ENCODE measurements around the gene TSPAN18.
A peak's percentile ranks its signal among the peaks of the same experiment; 100 is the strongest.

Gene TSPAN18

DNA sequence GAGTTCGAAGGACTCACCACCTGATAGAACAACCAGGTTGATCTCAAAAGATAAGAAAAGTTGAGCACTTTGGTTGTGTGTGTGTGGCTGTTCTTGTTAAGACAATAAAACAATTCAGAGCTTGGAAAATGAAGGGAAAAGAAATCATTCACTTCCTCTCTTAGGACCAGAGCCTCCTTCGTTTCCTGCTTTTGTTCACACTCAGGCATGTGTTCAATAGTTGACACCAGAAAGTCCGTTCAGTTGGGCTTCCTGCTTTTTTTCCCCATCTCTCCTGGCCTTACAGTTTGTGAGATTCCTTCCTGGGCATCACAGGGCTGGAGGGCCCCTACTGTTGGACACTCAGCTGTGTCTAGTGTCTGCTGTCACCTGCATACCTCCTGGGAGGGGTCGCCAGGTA lies 48.0 kb downstream of the TSPAN18 start:
- H3K4me3 ChIP-seq (ENCODE audit: low read depth, low read length) = no peak overlapping the region
- TF ChIP-seq, protein P1, sequence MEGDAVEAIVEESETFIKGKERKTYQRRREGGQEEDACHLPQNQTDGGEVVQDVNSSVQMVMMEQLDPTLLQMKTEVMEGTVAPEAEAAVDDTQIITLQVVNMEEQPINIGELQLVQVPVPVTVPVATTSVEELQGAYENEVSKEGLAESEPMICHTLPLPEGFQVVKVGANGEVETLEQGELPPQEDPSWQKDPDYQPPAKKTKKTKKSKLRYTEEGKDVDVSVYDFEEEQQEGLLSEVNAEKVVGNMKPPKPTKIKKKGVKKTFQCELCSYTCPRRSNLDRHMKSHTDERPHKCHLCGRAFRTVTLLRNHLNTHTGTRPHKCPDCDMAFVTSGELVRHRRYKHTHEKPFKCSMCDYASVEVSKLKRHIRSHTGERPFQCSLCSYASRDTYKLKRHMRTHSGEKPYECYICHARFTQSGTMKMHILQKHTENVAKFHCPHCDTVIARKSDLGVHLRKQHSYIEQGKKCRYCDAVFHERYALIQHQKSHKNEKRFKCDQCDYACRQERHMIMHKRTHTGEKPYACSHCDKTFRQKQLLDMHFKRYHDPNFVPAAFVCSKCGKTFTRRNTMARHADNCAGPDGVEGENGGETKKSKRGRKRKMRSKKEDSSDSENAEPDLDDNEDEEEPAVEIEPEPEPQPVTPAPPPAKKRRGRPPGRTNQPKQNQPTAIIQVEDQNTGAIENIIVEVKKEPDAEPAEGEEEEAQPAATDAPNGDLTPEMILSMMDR (IDR thresholded peaks at IDR 0.05; ENCODE audit: insufficient read depth, low read depth, low read length, missing control alignments) = no peak
- no peak for DNase-seq (ENCODE audit: low read depth)

DNA sequence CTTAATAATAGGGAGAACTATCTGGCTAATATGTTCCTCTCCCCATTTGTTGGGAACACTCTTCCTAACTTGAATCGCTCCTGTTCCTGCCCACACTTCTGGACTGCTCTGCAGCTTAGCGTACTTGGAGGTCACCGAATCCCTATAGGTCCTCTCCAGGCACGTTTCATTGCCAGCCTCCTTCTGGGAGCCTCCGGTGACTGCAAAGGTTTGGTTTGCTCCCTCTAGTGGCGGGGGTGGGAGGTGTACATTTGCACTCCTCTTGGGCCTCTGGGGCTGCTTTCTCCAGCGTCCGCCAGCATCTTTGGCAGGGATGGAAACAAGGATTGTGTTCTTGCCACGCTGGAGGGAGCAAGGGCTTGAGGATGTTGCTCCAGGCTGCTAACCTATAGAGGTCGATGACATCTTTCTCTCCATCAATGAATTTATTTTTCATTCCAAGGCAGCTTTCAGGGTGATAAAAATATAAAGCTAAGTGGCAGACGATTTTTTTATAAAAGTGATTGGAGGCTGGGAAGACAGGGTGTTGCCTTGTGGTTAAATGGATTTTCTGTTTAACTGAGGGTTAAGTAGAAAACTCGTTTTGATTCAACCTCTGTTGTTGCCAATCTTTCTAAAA lies 48.7 kb downstream of the TSPAN18 start:
- peak; percentile 58 for DNase-seq (ENCODE audit: low read depth)
- H3K4me3 ChIP-seq (ENCODE audit: low read depth, low read length) = no peak overlapping the region
- TF ChIP-seq, protein P1 (IDR thresholded peaks at IDR 0.05; ENCODE audit: insufficient read depth, low read depth, low read length, missing control alignments) = peak; percentile 74

DNA sequence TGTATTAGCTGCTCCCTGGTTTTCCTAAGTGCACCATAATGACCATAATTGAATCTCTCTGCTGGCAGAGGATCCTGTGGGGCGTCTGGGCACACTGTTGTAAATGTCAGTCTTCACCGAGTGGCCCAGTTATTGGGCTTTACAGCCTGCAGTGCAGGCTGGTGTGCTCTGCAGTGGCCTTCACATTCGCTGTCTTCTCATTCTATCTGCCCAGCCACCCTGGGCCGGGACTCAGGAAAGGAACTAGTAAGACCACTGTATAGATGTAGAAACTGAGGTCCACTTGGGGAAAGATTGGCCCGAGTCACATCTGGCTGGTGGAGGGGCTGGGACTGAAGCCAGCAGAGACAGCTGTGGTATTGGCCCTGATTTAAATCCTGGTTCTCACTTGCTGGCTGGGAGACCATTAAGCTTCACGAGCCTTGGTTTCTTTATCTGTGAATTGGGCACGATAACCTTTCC lies 49.3 kb downstream of the TSPAN18 start:
- TF ChIP-seq, protein P1 (IDR thresholded peaks at IDR 0.05; ENCODE audit: insufficient read depth, low read depth, low read length, missing control alignments) = no peak
- no peak overlapping the region for H3K4me3 ChIP-seq (ENCODE audit: low read depth, low read length)
- no peak for DNase-seq (ENCODE audit: low read depth)

DNA sequence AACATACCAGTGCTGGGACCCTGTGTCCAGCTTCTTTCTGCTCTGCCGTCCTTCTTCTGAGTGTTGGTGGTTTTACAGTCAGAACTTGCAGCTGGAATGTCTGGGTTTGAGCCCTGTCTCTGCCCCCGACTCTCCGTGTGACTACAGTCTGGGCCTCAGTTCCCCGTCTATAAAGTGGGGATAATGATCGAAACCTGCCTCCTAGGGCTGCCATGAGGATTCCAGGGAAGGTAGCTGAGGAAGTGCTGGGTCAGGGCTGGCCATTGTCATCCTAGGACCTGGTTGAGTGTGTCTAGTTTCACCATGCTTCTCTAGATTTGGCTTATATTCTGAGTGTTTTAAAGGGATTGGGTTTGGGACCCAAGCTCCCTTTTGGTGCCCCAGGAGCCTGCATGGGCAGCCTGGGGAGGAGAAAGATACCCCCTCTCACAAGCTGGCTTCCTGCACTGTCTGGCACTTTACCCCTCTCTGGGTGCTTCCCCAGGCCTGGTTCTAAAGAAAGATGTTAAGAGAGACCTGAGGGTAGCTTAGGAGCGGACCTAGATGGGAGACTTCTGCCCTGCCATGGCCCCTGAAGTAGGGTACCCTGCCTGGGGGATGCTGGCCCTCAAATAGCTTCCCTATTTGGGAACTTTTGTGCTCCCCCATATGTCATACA lies 49.9 kb downstream of the TSPAN18 start:
- TF ChIP-seq, protein P1 (IDR thresholded peaks at IDR 0.05; ENCODE audit: insufficient read depth, low read depth, low read length, missing control alignments) = no peak
- no peak overlapping the region for H3K4me3 ChIP-seq (ENCODE audit: low read depth, low read length)
- DNase-seq (ENCODE audit: low read depth) = no peak

DNA sequence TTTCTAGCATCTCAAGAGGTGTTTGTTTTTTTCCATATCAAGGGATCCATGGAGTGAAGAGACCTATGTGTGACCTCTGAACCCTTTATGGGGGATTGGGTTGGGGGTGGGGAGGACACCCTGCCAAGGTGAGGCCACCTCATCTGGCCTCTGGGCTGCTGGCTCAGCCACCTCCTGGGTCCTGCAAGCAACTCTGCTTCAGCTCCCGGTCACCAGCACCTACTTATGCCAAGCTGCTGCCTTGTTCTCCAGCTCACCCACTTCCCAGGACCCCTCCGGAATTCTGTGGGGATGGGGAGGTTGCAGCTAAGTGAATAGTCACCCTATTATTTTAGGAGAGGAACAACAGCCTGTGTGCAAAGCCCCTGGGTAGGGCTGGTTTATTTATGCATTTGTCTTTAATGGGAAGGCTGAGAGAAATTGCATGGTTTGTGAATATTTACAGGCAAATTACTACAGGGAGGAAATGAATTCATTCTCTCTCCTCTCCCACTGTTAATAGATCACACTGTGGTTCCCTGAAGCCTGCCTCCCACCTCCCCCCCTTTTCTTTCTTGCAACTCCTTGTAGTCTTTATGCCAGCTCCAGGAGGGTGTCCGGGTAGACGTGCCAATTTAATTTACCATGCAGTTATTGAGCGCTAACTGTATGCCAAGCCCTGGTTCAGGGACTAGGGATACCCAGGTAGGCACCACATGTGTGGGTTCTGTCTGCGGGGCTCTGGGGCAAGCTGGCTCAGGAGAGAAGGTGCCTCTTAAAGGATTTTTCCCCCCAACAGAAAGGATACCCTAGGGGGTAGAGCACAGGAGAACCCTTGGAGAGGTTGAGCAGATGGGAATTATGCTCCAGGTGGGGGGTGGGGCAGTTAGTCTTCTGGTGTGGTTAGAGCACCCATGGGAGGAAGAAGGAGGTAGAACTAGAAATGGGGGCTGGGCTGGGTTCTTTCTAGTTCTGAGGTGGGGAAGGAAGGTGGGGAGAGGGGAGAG lies 50.7 kb downstream of the TSPAN18 start:
- no peak for DNase-seq (ENCODE audit: low read depth)
- H3K4me3 ChIP-seq (ENCODE audit: low read depth, low read length) = no peak overlapping the region
- TF ChIP-seq, protein P1 (IDR thresholded peaks at IDR 0.05; ENCODE audit: insufficient read depth, low read depth, low read length, missing control alignments) = no peak

DNA sequence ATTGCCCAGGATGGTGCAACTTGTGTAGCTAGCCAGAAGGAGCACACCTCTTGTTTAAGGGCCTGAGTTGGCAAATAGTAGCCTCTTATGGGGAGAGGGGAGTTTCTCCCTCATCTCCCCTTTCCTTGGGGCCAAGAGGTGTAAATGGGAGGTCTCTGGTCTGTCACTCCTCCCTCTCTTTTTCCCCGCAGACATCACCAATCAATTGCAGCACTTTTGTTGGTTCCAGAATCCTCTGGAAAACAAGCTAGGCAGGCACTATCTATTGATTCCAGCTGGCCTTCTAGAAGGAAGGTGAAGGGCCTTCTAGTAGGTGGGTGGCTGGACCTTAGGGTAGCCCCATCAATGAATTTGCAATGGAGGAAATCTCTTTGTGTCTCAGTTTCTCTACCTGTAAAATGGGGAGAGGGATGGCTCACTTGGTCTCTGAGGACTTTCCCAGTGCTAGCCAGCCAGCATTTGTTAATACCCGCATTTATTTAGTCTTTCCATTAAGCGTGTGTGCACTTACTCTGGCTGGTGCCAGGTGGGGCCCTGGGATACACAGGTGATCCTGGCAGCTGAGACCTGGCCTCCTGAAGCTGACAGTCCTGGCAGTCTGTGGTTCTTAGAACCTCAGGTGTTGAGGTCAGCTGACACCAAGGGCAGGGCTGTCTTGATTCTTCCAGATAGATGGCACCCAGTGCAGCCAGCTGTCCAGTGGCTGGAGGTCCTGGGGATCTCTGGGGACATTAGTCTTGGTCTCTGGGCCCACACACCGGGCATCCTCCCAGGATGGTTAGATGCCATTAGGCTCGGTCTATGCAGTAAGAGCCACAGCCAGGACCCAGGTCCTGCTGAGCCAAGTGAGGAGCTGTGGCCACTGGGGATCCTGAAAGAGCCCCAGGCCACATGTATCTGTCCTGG lies 51.7 kb downstream of the TSPAN18 start:
- no peak for DNase-seq (ENCODE audit: low read depth)
- TF ChIP-seq, protein P1 (IDR thresholded peaks at IDR 0.05; ENCODE audit: insufficient read depth, low read depth, low read length, missing control alignments) = no peak
- no peak overlapping the region for H3K4me3 ChIP-seq (ENCODE audit: low read depth, low read length)

Measured in GM12865 (cell line).